WTC11 (cell line): ENCODE data around the gene PCDHGC4. TPM values are rescaled to one million over a fixed set of nuclear protein-coding genes. Genes with fewer than 3 reads are reported as not detected.

Source experiments
- ATAC-seq: fragments of 200-7000 bp; cut with Tn5 transposase; 2 replicates; pipeline ENCODE4 v1.10.0; 2021; ENCODE audit warnings: mild to moderate bottlenecking, moderate library complexity
- CTCF ChIA-PET: fragments of 300-600 bp; sonication (Branson Sonifier 250); formaldehyde crosslinking; loops from one replicate; lab custom pipeline; 2021; ENCODE audit warnings: antibody characterized with exemption; lab: Charles Lee
- POLR2A ChIA-PET: fragments of 350-600 bp; sonication (Branson Sonifier 250); formaldehyde crosslinking; loops from one replicate; lab custom pipeline; 2021; ENCODE audit warnings: antibody characterized with exemption; lab: Charles Lee
- DNase-seq: peaks from one replicate; pipeline ENCODE4 v3.0.0; 2021; ENCODE audit warnings: low spot score
- H3K27ac Mint-ChIP-seq: 2 replicates; pipeline ENCODE4 v1.8.0; 2021; ENCODE audit warnings: mixed read lengths
- H3K27me3 Mint-ChIP-seq: 2 replicates; pipeline ENCODE4 v1.8.0; 2021; ENCODE audit warnings: low read depth, mild to moderate bottlenecking, moderate library complexity, mixed read lengths
- H3K36me3 Mint-ChIP-seq: 2 replicates; pipeline ENCODE4 v1.8.0; 2021; ENCODE audit warnings: mixed read lengths
- H3K4me1 Mint-ChIP-seq: 2 replicates; pipeline ENCODE4 v1.8.0; 2022; ENCODE audit warnings: mixed read lengths
- H3K4me3 Mint-ChIP-seq: 2 replicates; pipeline ENCODE4 v1.8.0; 2021; ENCODE audit warnings: mild to moderate bottlenecking, moderate library complexity, mixed read lengths
- H3K9me3 Mint-ChIP-seq: 2 replicates; pipeline ENCODE4 v1.8.0; 2021; ENCODE audit warnings: mixed read lengths
- CBFB ChIP-seq: sonication (generic); formaldehyde crosslinking; IDR thresholded peaks from 2 replicates; pipeline ENCODE4 v1.8.1; 2022; ENCODE audit warnings: mild to moderate bottlenecking, low read depth, missing genetic modification reagents
- CTCF ChIP-seq: fragments of 200-600 bp; IDR thresholded peaks from 2 replicates; pipeline ENCODE4 v1.8.0; 2022; ENCODE audit warnings: antibody characterized with exemption
- E2F1 ChIP-seq: sonication (generic); formaldehyde crosslinking; IDR thresholded peaks from 2 replicates; pipeline ENCODE4 v1.8.0; 2022; ENCODE audit warnings: mild to moderate bottlenecking, missing genetic modification reagents
- ELF4 ChIP-seq: sonication (generic); formaldehyde crosslinking; IDR thresholded peaks from 2 replicates; pipeline ENCODE4 v1.8.1; 2022; ENCODE audit warnings: low read depth, mild to moderate bottlenecking, moderate library complexity, missing genetic modification reagents
- ETV6 ChIP-seq: sonication (generic); formaldehyde crosslinking; IDR thresholded peaks from 2 replicates; pipeline ENCODE4 v1.8.1; 2022; ENCODE audit warnings: mild to moderate bottlenecking, missing genetic modification reagents
- FOXK1 ChIP-seq: sonication (generic); formaldehyde crosslinking; IDR thresholded peaks from 2 replicates; pipeline ENCODE4 v1.8.0; 2022; ENCODE audit warnings: mild to moderate bottlenecking, moderate library complexity, missing genetic modification reagents
- FOXP1 ChIP-seq: sonication (generic); formaldehyde crosslinking; IDR thresholded peaks from 2 replicates; pipeline ENCODE4 v1.8.0; 2022; ENCODE audit warnings: missing genetic modification reagents, mild to moderate bottlenecking, moderate library complexity, borderline replicate concordance
- HMGA2 ChIP-seq: fragments of 250-450 bp; sonication (Bioruptor Pico); IDR thresholded peaks from 2 replicates; pipeline ENCODE4 v1.4.0; 2021; ENCODE audit warnings: mild to moderate bottlenecking, moderate library complexity
- HMGXB4 ChIP-seq: sonication (generic); formaldehyde crosslinking; IDR thresholded peaks from 2 replicates; pipeline ENCODE4 v1.8.1; 2023; ENCODE audit warnings: mild to moderate bottlenecking, moderate library complexity, missing genetic modification reagents
- MAX ChIP-seq: sonication (generic); formaldehyde crosslinking; IDR thresholded peaks from 2 replicates; pipeline ENCODE4 v1.8.0; 2022; ENCODE audit warnings: mild to moderate bottlenecking, missing genetic modification reagents
- MXD4 ChIP-seq: fragments of 250-450 bp; sonication (Bioruptor Pico); IDR thresholded peaks from 2 replicates; pipeline ENCODE4 v1.8.0; 2021; ENCODE audit warnings: mild to moderate bottlenecking, moderate library complexity, borderline replicate concordance
- NR3C1 ChIP-seq: sonication (generic); formaldehyde crosslinking; conservative IDR thresholded peaks from 2 replicates; pipeline ENCODE4 v1.8.1; 2023; ENCODE audit warnings: low read depth, mild to moderate bottlenecking, missing genetic modification reagents
- SMAD3 ChIP-seq: sonication (generic); formaldehyde crosslinking; IDR thresholded peaks from 2 replicates; pipeline ENCODE4 v1.8.0; 2022; ENCODE audit warnings: missing genetic modification reagents, mild to moderate bottlenecking, borderline replicate concordance
- SOX15 ChIP-seq: fragments of 250-450 bp; sonication (Bioruptor Pico); IDR thresholded peaks from 2 replicates; pipeline ENCODE4 v1.9.0; 2021; ENCODE audit warnings: mild to moderate bottlenecking
- SP1 ChIP-seq: sonication (generic); formaldehyde crosslinking; conservative IDR thresholded peaks from 2 replicates; pipeline ENCODE4 v1.8.1; 2022; ENCODE audit warnings: missing genetic modification reagents
- TEAD1 ChIP-seq: sonication (generic); formaldehyde crosslinking; IDR thresholded peaks from 2 replicates; pipeline ENCODE4 v1.8.0; 2022; ENCODE audit warnings: mild to moderate bottlenecking, missing genetic modification reagents
- USF2 ChIP-seq: sonication (generic); formaldehyde crosslinking; IDR thresholded peaks from 2 replicates; pipeline ENCODE4 v1.8.1; 2023; ENCODE audit warnings: mild to moderate bottlenecking, missing genetic modification reagents, moderate library complexity
- ZBTB21 ChIP-seq: sonication (generic); formaldehyde crosslinking; IDR thresholded peaks from 2 replicates; pipeline ENCODE4 v1.8.1; 2023; ENCODE audit warnings: mild to moderate bottlenecking, missing genetic modification reagents, borderline replicate concordance
- ZNF138 ChIP-seq: sonication (generic); formaldehyde crosslinking; conservative IDR thresholded peaks from 2 replicates; pipeline ENCODE4 v1.8.1; 2022; ENCODE audit warnings: mild to moderate bottlenecking, moderate library complexity, missing genetic modification reagents
- ZNF232 ChIP-seq: sonication (generic); formaldehyde crosslinking; IDR thresholded peaks from 2 replicates; pipeline ENCODE4 v1.8.0; 2022; ENCODE audit warnings: mild to moderate bottlenecking, missing genetic modification reagents
- ZNF281 ChIP-seq: sonication (generic); formaldehyde crosslinking; IDR thresholded peaks from 2 replicates; pipeline ENCODE4 v1.8.0; 2023; ENCODE audit warnings: mild to moderate bottlenecking, missing genetic modification reagents
- ZNF671 ChIP-seq: fragments of 250-450 bp; sonication (Bioruptor Pico); IDR thresholded peaks from 2 replicates; pipeline ENCODE4 v1.8.0; 2021; ENCODE audit warnings: mild to moderate bottlenecking
- total RNA-seq: library from RNA; stranded (reverse); gene quantifications from 3 replicates; pipeline ENCODE4 v1.2.3, GENCODE V29; 2021

PCDHGC4 gene
- total RNA-seq, 1 experiment from 2014 or later = 6.1 TPM

GRCh38 chr5:141511771-141512325 lies 27.0 kb downstream of the PCDHGC4 start:
- DNase-seq (no peak), ATAC-seq (no peak)
- TF ChIP-seq MXD4 (CRISPR knock-in tag) (no peak), HMGXB4 (CRISPR knock-in tag) (no peak), TEAD1 (no peak), ELF4 (CRISPR knock-in tag) (no peak), SMAD3 (CRISPR knock-in tag) (no peak), E2F1 (CRISPR knock-in tag) (no peak), SP1 (CRISPR knock-in tag) (no peak), CBFB (CRISPR knock-in tag) (no peak), ZBTB21 (CRISPR knock-in tag) (no peak), MAX (no peak)
- POLR2A ChIA-PET = no interaction called here
- H3K36me3 Mint-ChIP-seq = peaks cover 19% of the 10 kb centered on the region
- H3K9me3 Mint-ChIP-seq = no peaks in the 10 kb centered on the region
- H3K27me3 Mint-ChIP-seq = no peaks in the 10 kb centered on the region
- H3K4me3 Mint-ChIP-seq = no peak overlapping the region
- peaks cover 66% of the 10 kb centered on the region for H3K4me1 Mint-ChIP-seq
- CTCF ChIA-PET = interaction anchor here (0.5 to 10.5 kb wide), 15 partner anchors 10 to 288 kb away, joined by 3 to 131 read pairs (median 29); partner anchors contain the start of genes PCDHB14, PCDHGA10, PCDHGA11 and PCDHGA12
- no peak overlapping the region for H3K27ac Mint-ChIP-seq

- POLR2A ChIA-PET = interaction anchor here (0.7 to 2.5 kb wide), 7 partner anchors 9 to 206 kb away, joined by 3 to 10 read pairs (median 4); partner anchors contain the start of genes PCDHGA10, PCDHGC3 and PCDHGC4
- Mint-ChIP-seq H3K9me3 (no peaks in the 10 kb centered on the region), H3K27ac (no peak overlapping the region), H3K4me1 (peaks cover 61% of the 10 kb centered on the region), H3K27me3 (no peaks in the 10 kb centered on the region), H3K4me3 (peak overlapping the region; percentile 87), H3K36me3 (peaks cover 21% of the 10 kb centered on the region)
- CTCF ChIA-PET = interaction anchor here (0.6 to 10.5 kb wide), 35 partner anchors 9 to 377 kb away, joined by 3 to 131 read pairs (median 8); partner anchors contain the start of genes DIAPH1, PCDHB10, PCDHB14 and PCDHB15
- DNase-seq (peak; percentile 99), ATAC-seq (peak; percentile 82)
- TF ChIP-seq FOXP1 (CRISPR knock-in tag) (peak; percentile 32; the same call in 1 of the 2 replicates), ZNF671 (CRISPR knock-in tag) (no peak), ZNF232 (CRISPR knock-in tag) (0 out of 2 replicates have a peak, but pooled peaks have one; percentile 55), USF2 (CRISPR knock-in tag) (0 out of 2 replicates have a peak, but pooled peaks have one; percentile 7), HMGXB4 (CRISPR knock-in tag) (peak; percentile 85; the same call in 1 of the 2 replicates), FOXK1 (peak; percentile 30), CTCF (peak; percentile 99), ETV6 (CRISPR knock-in tag) (peak; percentile 47; the same call in 1 of the 2 replicates), HMGA2 (CRISPR knock-in tag) (no peak), TEAD1 (peak; percentile 75; the same call in 1 of the 2 replicates), NR3C1 (CRISPR knock-in tag) (peak; percentile 24; the same call in 1 of the 2 replicates), ZNF138 (CRISPR knock-in tag) (peak; percentile 64; the same call in 1 of the 2 replicates), MAX (peak; percentile 58), SP1 (CRISPR knock-in tag) (peak; percentile 47), ZNF281 (CRISPR knock-in tag) (no peak), SOX15 (no peak), ZBTB21 (CRISPR knock-in tag) (0 out of 2 replicates have a peak, but pooled peaks have one; percentile 77)
Measured at GRCh38 chr5:141512390-141512910, 27.6 kb downstream of the PCDHGC4 start.
